WERI-Rb-1 (cell line): ENCODE results near the gene PBX2.

Source experiments
- DNase-seq: peaks from one replicate; pipeline ENCODE4 v3.0.0-alpha.2; 2020
- H3K27ac ChIP-seq: fragments of 250-450 bp; sonication (Bioruptor Pico); 2 replicates; pipeline ENCODE4 v1.5.1; 2020; ENCODE audit warnings: mild to moderate bottlenecking, moderate library complexity
- H3K27me3 ChIP-seq: fragments of 250-450 bp; sonication (Bioruptor Pico); 2 replicates; pipeline ENCODE4 v1.5.1; 2021; ENCODE audit warnings: mild to moderate bottlenecking, low read depth, moderate library complexity; ENCODE audit not compliant: insufficient read depth, severe bottlenecking
- H3K36me3 ChIP-seq: fragments of 250-450 bp; sonication (Bioruptor Pico); 2 replicates; pipeline ENCODE4 v1.5.1; 2020; ENCODE audit warnings: mild to moderate bottlenecking, moderate library complexity
- H3K4me3 ChIP-seq: 2 replicates; pipeline ENCODE4 v1.5.1; 2011; ENCODE audit warnings: low read depth, mild to moderate bottlenecking, control low read depth, low read length
- H3K9me3 ChIP-seq: fragments of 250-450 bp; sonication (Bioruptor Pico); 2 replicates; pipeline ENCODE4 v1.5.1; 2021; ENCODE audit warnings: mild to moderate bottlenecking, moderate library complexity; ENCODE audit not compliant: severe bottlenecking
- TF ChIP-seq, protein P1 (sequence below): IDR thresholded peaks from 2 replicates; pipeline ENCODE4 v1.5.1; 2011; ENCODE audit warnings: low read depth, mild to moderate bottlenecking, control low read depth, inconsistent platforms, low read length

Gene PBX2

DNA sequence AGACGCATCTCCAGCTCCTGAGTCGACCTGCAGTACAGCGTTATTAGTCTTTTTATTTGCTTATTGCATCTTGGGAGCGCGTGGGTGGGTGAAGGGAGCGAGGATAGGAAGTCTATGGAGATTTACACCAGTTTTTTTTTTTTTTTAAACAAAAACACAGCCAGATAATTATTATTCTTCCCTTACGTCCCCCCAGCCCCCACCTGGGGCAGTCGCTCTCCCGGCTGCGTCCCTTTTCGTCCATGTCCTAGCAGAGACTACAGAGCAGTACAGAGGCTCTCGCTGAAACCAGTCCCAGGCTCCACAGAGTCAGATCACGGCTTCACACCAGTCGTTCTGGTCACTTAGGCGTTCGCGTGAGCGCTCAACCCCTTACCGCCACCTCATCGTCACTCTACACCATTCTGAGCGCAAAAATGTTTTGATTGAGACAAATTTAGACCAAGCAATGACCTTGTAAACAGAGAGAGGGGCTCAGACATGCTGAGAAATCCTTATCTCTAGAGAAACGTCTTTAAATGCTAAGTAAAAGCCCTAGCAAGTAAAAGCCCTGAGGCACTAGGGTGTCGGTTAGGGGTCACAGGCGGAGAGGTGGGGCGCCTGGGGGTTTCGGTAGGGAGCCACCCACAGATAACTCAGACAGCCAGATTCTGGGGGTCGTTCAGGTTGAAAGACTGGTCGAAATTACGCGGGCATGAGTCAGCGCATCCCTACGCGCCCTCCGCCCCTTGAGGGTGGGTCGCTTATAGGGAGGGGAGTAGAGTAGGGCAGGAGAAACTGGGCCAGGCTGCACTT is 37.0 kb downstream of the PBX2 start:
- Histone ChIP-seq H3K4me3 (peak overlapping the region; percentile 82), H3K36me3 (peaks cover 32% of the 10 kb centered on the region), H3K27ac (peak overlapping the region; percentile 85), H3K27me3 (no peaks in the 10 kb centered on the region), H3K9me3 (peaks cover 2% of the 10 kb centered on the region)
- no peak for DNase-seq
- TF ChIP-seq, protein P1, sequence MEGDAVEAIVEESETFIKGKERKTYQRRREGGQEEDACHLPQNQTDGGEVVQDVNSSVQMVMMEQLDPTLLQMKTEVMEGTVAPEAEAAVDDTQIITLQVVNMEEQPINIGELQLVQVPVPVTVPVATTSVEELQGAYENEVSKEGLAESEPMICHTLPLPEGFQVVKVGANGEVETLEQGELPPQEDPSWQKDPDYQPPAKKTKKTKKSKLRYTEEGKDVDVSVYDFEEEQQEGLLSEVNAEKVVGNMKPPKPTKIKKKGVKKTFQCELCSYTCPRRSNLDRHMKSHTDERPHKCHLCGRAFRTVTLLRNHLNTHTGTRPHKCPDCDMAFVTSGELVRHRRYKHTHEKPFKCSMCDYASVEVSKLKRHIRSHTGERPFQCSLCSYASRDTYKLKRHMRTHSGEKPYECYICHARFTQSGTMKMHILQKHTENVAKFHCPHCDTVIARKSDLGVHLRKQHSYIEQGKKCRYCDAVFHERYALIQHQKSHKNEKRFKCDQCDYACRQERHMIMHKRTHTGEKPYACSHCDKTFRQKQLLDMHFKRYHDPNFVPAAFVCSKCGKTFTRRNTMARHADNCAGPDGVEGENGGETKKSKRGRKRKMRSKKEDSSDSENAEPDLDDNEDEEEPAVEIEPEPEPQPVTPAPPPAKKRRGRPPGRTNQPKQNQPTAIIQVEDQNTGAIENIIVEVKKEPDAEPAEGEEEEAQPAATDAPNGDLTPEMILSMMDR = no peak

DNA sequence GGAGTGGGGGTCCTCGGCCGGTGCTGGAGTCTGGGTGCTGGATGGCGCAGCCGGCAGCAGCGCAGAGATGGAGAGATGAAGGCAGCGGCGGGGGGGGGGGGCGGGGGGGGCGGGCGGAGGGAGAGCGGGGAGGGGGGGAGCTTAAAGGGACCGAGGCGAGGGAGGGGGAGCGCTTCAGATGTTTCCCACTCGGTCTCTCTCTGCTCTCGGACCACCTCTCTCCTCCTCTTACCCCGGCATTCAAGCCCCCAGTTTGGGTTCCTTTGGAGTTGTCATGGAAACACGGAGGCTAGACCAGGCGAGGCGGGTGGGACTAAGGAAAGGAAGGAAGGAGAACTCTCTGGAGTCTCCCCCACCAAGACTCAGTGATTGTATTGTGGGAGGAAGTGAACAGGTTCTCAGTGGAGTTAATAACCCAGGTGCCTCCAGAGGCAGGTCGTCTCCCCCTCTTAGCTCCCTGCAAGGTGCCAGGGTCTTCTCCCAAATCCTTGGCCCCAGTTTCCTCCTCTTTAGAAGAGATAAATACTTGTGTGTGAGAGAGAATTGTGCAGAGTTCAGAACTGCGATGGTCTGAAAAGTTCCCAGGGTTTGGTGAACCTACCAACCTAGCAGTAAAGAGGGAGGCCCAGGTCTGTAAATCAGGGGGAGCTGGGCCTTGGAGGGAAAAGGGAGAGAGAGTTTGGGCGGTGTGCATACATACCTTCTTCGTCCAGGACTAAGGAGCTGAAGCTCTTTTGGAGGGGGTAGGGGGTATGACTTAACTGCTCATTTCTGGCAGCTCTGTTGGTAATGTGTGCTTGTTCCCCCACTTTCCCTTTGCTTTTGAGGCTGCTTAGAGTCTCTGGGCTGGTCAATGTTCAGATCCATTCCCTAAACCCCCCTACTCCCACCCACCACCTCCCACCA is 37.9 kb downstream of the PBX2 start, which contains the start of gene PRRT1:
TSS of gene PRRT1 (minus strand) at position 77 of the 906 bp plus-strand sequence. CDS start 112 bp downstream, outside the sequence.
- Histone ChIP-seq H3K4me3 (peak within 1 kb of the TSS; percentile 45), H3K27me3 (no peaks in the 10 kb centered on the region), H3K9me3 (peaks cover 2% of the 10 kb centered on the region), H3K27ac (peak within 1 kb of the TSS; percentile 85), H3K36me3 (peaks cover 23% of the 10 kb centered on the region)
- TF ChIP-seq, protein P1 = no peak
- no peak for DNase-seq

DNA sequence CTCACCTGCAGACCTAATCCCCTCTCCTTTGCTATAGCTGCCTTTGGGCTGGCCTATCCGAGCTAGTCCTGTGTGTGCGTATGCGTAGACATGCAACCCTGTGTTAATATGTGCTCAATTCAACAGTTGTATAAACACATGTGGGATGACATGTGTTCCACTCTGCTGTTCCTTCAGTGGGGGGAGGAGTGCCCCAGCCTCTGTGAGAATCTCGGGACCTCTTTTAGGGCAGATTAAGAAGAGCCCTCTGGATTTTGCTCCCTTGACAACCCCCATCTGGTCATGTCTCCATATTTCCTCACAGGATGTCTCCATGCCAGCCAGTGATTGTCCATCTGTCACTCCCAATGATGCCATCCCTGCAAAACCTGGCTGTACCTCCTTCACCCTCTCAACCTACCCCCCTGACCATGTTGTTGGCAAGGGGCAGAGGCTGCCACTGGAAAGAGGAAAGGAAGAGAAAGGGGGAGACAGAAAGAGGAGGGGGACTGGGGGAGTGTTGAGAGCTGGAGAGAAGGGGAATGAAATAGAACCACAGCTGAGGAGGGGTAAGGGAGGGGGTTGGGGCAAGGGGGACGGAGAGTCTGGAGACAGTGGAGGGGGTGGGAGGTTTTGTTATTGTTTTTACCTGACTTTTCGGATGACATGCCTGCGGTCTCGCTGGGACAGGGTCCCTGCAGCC is 38.7 kb downstream of the PBX2 start:
- peak overlapping the region; percentile 60 for H3K27ac ChIP-seq
- peaks cover 2% of the 10 kb centered on the region for H3K9me3 ChIP-seq
- peak; percentile 82 for DNase-seq
- no peaks in the 10 kb centered on the region for H3K27me3 ChIP-seq
- TF ChIP-seq, protein P1 = no peak
- H3K4me3 ChIP-seq = peak overlapping the region; percentile 45
- peaks cover 15% of the 10 kb centered on the region for H3K36me3 ChIP-seq

DNA sequence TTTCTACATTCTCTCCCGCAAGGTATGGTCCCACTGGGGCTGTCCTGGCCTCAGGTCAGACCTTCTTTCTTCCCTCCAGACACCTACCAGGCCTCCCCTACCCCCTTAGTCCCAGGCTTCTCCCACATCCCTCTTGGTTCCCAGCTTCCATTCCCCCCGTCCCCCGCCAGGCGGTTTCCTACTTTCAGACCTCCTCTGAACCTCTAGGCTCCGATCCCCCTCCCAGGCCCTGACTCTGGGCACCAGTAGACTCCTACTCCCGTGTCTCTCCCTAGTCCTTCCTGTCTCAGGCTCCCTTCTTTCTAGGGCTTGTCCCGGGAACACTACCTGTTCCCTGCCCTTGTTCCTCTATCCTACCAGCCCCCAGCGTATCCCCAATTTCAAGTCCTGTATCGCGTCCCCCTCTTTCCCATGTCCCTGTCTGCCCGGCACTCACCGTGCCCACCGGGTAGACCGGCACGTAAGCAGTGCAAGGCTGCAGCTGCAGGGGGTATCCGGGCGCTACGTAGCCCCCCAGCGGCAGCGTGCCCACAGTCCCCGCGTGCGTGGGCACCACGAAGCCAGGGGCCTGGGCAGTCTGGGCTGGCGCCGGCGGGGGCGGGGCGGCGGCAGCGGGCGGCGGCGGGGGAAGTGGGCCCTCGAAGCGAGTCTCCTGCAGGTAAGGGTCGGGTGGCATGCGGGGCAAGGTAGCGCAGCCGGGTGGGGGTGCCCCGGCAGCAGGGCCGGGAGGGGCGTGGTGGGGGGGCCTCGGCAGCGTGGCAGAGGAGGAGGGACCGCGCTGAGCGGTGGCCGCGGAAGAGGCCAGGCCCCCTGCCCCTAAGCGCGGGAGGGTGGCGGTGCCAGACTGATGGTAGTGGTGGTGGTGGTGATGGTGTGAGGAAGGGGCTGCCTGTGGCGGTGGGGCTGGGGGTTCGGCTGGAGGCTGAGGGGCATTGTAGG is 39.8 kb downstream of the PBX2 start:
- TF ChIP-seq, protein P1 = no peak
- H3K27me3 ChIP-seq = no peaks in the 10 kb centered on the region
- peaks cover 2% of the 10 kb centered on the region for H3K9me3 ChIP-seq
- peaks cover 8% of the 10 kb centered on the region for H3K36me3 ChIP-seq
- H3K4me3 ChIP-seq = no peak overlapping the region
- peak overlapping the region; percentile 60 for H3K27ac ChIP-seq
- no peak for DNase-seq
